Epithelial cell of proximal tubule (primary cell): ENCODE data around the gene NIPSNAP2. TPM values are rescaled to one million over a fixed set of nuclear protein-coding genes. Genes with fewer than 3 reads are reported as not detected.
"Not testable (repeated sequence)": the region's sequence is repeated elsewhere in the genome, so short reads cannot be mapped to it uniquely, and the experiment has no call there.

Experiments
- DNase-seq: peaks from one replicate; pipeline ENCODE4 v3.0.0-alpha.2; 2011; ENCODE audit warnings: low read depth
- H3K4me3 ChIP-seq: 2 replicates; pipeline ENCODE4 v1.5.1; 2011; ENCODE audit warnings: low read depth, mild to moderate bottlenecking, low read length
- total RNA-seq: library from RNA; depleted of rRNA; stranded (reverse); fragments of >200 nt; gene quantifications from 2 replicates; pipeline ENCODE4 v1.2.3, GENCODE V29; 2015
- TF ChIP-seq, protein P1 (sequence below): conservative IDR thresholded peaks from 2 replicates; pipeline ENCODE4 v1.5.1; 2012; ENCODE audit warnings: low read depth, mild to moderate bottlenecking, low read length

NIPSNAP2 gene
- total RNA-seq, 1 donor from 2014 or later = 98.4 TPM

DNA sequence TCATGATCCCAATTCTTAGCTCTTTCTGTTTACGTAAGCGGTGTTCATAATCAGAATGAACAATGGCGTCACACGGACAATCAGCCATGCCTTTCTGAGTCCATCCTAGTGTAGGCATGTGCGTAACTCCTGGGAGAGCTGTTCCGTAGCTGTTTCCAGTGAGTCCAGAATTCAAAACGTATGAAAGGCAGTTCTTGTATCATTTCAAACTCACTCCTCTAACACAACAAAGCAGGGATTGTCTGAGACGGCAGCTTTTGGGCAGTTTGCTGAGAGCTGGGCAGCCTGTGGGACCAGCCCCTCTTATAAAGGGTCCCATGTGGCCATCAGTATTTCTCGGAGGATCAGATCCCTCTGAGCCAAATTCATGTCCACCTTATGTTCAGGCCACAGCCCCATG, 43.5 kb downstream of the NIPSNAP2 start:
- H3K4me3 ChIP-seq = no peak overlapping the region
- TF ChIP-seq, protein P1, sequence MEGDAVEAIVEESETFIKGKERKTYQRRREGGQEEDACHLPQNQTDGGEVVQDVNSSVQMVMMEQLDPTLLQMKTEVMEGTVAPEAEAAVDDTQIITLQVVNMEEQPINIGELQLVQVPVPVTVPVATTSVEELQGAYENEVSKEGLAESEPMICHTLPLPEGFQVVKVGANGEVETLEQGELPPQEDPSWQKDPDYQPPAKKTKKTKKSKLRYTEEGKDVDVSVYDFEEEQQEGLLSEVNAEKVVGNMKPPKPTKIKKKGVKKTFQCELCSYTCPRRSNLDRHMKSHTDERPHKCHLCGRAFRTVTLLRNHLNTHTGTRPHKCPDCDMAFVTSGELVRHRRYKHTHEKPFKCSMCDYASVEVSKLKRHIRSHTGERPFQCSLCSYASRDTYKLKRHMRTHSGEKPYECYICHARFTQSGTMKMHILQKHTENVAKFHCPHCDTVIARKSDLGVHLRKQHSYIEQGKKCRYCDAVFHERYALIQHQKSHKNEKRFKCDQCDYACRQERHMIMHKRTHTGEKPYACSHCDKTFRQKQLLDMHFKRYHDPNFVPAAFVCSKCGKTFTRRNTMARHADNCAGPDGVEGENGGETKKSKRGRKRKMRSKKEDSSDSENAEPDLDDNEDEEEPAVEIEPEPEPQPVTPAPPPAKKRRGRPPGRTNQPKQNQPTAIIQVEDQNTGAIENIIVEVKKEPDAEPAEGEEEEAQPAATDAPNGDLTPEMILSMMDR = no peak

DNA sequence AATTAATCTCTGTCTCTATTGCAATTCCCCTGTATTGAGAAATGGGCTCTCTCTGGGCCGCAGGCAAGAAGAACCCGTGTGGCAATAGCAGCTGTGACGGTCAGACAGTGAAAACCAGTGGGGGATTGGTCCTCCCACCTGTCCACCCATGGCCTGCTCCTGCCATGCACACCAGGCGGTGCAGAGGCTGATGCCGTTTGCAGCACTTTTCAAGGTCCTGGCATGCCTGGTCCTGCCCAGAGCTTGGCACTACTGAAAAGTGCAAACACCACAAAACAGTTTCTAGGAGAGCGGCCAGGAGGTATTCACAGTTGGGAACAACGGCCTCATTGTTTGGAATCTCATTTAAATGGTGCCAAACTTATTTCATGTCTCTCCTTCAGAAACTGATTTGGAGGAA, 45.3 kb downstream of the NIPSNAP2 start:
- TF ChIP-seq, protein P1 = no peak
- H3K4me3 ChIP-seq = no peak overlapping the region
- DNase-seq = no peak

More for the DNA sequence above, 43.5 kb downstream of the NIPSNAP2 start:
- DNase-seq = no peak

DNA sequence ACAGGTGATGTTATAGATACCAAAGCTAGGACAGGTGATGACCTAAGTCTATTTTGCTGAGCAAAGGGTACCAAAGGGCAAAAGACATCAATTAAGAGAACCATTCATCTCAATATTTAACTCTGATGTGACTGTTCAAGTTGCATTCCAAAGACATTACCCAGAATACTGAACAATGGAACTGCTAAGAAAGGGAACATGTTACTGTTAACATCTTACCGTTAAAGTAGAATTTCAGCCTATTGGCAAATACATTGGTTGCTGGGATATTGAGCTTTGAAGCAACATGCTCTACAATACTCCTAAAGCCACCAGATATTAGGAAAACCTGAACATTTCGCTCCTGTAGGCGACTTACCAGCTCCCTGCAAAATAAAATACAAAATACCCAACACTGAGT, 52.6 kb downstream of the NIPSNAP2 start:
- H3K4me3 ChIP-seq, DNase-seq: not testable (repeated sequence)

DNA sequence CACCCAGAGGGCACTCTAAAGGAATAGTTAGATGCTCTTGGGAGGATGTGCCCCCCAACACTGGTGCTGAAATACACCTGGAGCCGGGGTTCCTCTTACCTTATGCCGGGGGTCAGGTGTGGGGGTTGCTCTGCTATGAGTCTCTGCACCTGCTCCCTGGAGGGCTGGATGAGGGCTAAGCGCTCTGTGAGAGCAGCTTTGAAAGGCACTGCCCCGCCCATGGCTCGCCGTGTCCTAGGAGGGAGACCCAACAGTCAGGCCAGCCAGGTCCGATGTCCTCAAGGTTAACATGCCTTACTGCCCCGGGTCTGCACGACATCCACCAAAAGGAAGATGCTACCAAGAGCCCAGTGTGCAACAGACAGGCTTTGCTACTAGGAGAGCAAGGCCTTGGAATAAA, 55.1 kb downstream of the NIPSNAP2 start:
- DNase-seq = no peak
- TF ChIP-seq, protein P1 = no peak
- no peak overlapping the region for H3K4me3 ChIP-seq

DNA sequence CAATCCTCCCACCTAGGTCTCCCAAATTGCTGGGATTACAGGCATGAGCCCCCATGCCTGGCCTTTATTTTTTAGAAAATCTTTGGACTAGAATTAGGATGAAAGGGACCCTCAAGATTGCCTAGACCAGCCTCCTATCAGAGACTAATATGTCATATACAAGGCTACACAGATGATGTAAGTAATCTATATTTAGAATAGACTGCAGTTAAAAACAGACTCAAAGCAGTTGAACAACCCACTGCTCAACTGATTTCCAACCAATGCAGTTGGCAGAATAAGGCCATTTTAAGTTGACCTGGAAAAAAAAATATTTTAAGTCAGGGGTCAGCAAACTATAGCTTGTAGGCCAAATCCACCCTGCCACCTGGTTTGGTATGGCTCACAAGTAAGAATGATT, 59.1 kb downstream of the NIPSNAP2 start:
- H3K4me3 ChIP-seq = no peak overlapping the region
- TF ChIP-seq, protein P1 = no peak
- DNase-seq = no peak

DNA sequence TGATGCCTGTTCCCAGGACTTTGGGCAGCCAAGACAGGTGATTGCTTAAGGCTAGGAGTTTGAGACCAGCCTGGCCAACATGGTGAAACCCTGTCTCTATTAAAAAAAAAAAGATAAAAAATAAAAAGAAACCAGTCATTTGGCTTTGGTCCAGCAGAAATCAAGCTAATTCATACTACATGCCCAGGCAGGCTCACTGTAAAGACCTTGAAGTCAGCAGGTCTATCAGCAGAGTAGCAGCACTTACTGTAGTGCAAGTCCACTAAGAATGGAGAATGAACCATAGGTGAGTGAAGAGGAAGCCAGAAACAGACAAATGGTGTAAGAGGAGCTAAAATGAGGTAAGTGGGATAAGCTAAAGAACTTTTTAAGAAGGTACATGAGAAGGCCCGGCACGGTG, 62.2 kb downstream of the NIPSNAP2 start:
- no peak for DNase-seq
- TF ChIP-seq, protein P1 = no peak
- H3K4me3 ChIP-seq = no peak overlapping the region

- TF ChIP-seq, protein P1 = no peak
- no peak overlapping the region for H3K4me3 ChIP-seq
- DNase-seq = no peak
These were observed 64.7 kb downstream of the NIPSNAP2 start for GRCh38 chr7:56028942-56029630.

- TF ChIP-seq, protein P1 = no peak
- H3K4me3 ChIP-seq = no peak overlapping the region
- DNase-seq = no peak
These were observed 66.0 kb downstream of the NIPSNAP2 start for GRCh38 chr7:56030340-56030739.

DNA sequence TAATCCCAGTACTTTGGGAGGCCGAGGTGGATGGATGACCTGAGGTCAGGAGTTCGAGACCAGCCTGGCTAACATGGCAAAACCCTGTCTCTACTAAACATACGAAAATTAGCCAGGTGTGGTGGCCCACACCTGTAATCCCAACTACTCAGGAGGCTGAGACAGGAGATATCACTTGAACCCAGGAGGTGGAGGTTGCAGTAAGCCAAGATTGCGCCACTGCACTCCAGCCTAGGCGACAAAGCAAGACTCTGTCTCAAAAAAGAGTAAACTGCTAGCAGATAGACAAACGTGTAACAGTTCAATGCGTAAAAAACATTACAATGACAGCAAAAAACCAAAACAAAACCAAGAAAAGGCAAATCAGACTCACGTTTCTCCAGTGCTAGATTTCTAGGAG, 67.2 kb downstream of the NIPSNAP2 start:
- H3K4me3 ChIP-seq, DNase-seq: not testable (repeated sequence)

DNA sequence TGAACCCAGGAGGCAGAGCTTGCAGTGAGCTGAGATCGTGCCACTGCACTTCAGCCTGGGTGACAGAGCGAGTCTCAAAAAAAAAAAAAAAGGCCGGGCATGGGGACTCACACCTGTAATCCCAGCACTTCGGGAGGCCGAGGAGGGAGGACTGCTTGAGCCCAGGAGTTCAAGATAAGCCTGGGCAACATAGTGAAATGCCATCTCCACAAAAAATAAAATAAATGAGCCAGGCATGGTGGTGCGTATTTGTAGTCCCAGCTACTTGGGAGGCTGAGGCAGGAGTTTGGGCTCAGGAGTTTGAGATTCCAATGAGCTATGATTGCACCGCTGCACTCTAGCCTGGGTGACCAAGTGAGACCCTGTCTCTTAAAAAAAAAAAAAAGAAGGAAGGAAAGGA, 68.2 kb downstream of the NIPSNAP2 start:
- H3K4me3 ChIP-seq = peak overlapping the region; percentile 75
- DNase-seq = not testable (repeated sequence)
